K562 (cell line): ENCODE results near the gene SDCBP2. TPM values are rescaled to one million over a fixed set of nuclear protein-coding genes. Genes with fewer than 3 reads are reported as not detected.

Experiments used
- ATAC-seq: fragments of 200-7000 bp; cut with Tn5 transposase; 3 replicates; pipeline ENCODE4 v1.9.1; 2020; ENCODE audit warnings: moderate library complexity
- BruUV-seq: library from RNA; stranded (reverse); fragments of 400-500 nt; replicated peaks from 2 replicates; lab custom pipeline; 2021; lab: Mats Ljungman, UMichigan
- CTCF ChIA-PET: fragments of 300-600 bp; formaldehyde crosslinking; extraction: SDS; loops from one replicate; lab custom pipeline; 2021; ENCODE audit warnings: low intra/inter-chr PET ratio; lab: Yijun Ruan, JAX
- POLR2A ChIA-PET: fragments of 300-600, 350-650 bp; sonication (Branson Sonifier 250); formaldehyde crosslinking; extraction: SDS; loops from one replicate; lab custom pipeline; 2021; ENCODE audit warnings: antibody characterized with exemption, inconsistent platforms; lab: Yijun Ruan, JAX
- DNase-seq, 4 experiments: peaks; one replicate each; pipeline versions ENCODE4 v3.0.0 to v3.0.0-alpha.2; 2011 to 2018; ENCODE audit warnings: low spot score in 3 of 4, mixed read lengths in 3 of 4; ENCODE audit errors: extremely low read depth in 1 of 4
- FAIRE-seq: peaks from 2 replicates; lab custom pipeline; 2011; peaks lifted over from hg19 to GRCh38; lab: Jason Lieb, UNC
- H2AFZ ChIP-seq: 2 replicates; pipeline ENCODE4 v1.6.0; 2011; ENCODE audit warnings: low read depth, low read length, control low read depth, inconsistent platforms
- H3K27ac ChIP-seq: fragments of 200-600 bp; 3 replicates; pipeline ENCODE4 v1.8.0; 2011; ENCODE audit warnings: low read depth, mild to moderate bottlenecking, control low read depth, inconsistent platforms, low read length, moderate library complexity, mixed read lengths; ENCODE audit errors: extremely low read depth
- H3K27me3 ChIP-seq, 2 experiments: fragments of 300-600 bp in 1 of 2; 2 replicates in 1 of 2; 3 replicates in 1 of 2; pipeline versions ENCODE4 v1.6.0 to v1.8.0; 2011; ENCODE audit warnings: inconsistent platforms in 2 of 2, low read length in 2 of 2, mild to moderate bottlenecking in 1 of 2, mixed read lengths in 1 of 2, moderate library complexity in 1 of 2; ENCODE audit not compliant: control insufficient read depth in 2 of 2, insufficient read depth in 2 of 2
- H3K36me3 ChIP-seq: fragments of 300-600 bp; 3 replicates; pipeline ENCODE4 v1.8.0; 2011; ENCODE audit warnings: mild to moderate bottlenecking, low read length, inconsistent platforms; ENCODE audit not compliant: control insufficient read depth, insufficient read depth
- H3K4me1 ChIP-seq, 2 experiments: fragments of 200-600 bp in 1 of 2; replicated peaks in 1 of 2; 2 replicates in 1 of 2; 3 replicates in 1 of 2; pipeline versions ENCODE4 v1.5.1 to v1.8.0; 2011; ENCODE audit warnings: inconsistent platforms in 2 of 2, low read length in 2 of 2, mild to moderate bottlenecking in 1 of 2, mixed read lengths in 1 of 2, moderate library complexity in 1 of 2; ENCODE audit not compliant: control insufficient read depth in 2 of 2, insufficient read depth in 2 of 2
- H3K4me2 ChIP-seq: 2 replicates; pipeline ENCODE4 v1.6.1; 2011; ENCODE audit warnings: low read length, control low read depth, inconsistent platforms, mixed read lengths; ENCODE audit not compliant: insufficient read depth
- H3K4me3 ChIP-seq: fragments of 200-600 bp; sonication (generic), shearing (Covaris generic); 2 replicates; pipeline ENCODE4 v1.5.1; 2016; ENCODE audit warnings: control low read depth, inconsistent platforms
- H3K79me2 ChIP-seq: fragments of 200-600 bp; 3 replicates; pipeline ENCODE4 v1.8.0; 2011; ENCODE audit warnings: low read length, inconsistent platforms; ENCODE audit not compliant: control insufficient read depth, insufficient read depth
- H3K9ac ChIP-seq, 2 experiments: 2 replicates each; pipeline versions ENCODE4 v1.6.0 to v1.6.1; 2011; ENCODE audit warnings: low read depth in 2 of 2, low read length in 2 of 2, control low read depth in 1 of 2, inconsistent platforms in 1 of 2, mild to moderate bottlenecking in 1 of 2, mixed read lengths in 1 of 2; ENCODE audit not compliant: insufficient read depth in 1 of 2
- H3K9me1 ChIP-seq: one replicate; pipeline ENCODE4 v1.6.0; 2011; ENCODE audit warnings: inconsistent platforms, mild to moderate bottlenecking, low read length, moderate library complexity; ENCODE audit not compliant: control insufficient read depth, insufficient read depth
- H3K9me3 ChIP-seq: replicated peaks from 2 replicates; pipeline ENCODE4 v1.5.1; 2011; ENCODE audit warnings: low read depth, low read length, inconsistent platforms; ENCODE audit not compliant: control insufficient read depth, insufficient read depth
- H4K20me1 ChIP-seq: replicated peaks from 2 replicates; pipeline ENCODE4 v1.6.1; 2011; ENCODE audit warnings: low read length, inconsistent platforms, mixed read lengths; ENCODE audit not compliant: control insufficient read depth, insufficient read depth
- CCNT2 ChIP-seq: IDR thresholded peaks from 2 replicates; pipeline ENCODE4 v1.6.1; 2011; ENCODE audit warnings: borderline replicate concordance, low read depth, mild to moderate bottlenecking, moderate library complexity, mixed read lengths, low read length; ENCODE audit not compliant: insufficient read length; ENCODE audit errors: extremely low read depth
- HES1 ChIP-seq: fragments of 450-650 bp; IDR thresholded peaks from 2 replicates; pipeline ENCODE4 v1.6.1; 2016; ENCODE audit warnings: low read depth, mild to moderate bottlenecking, moderate library complexity
- PATZ1 ChIP-seq: fragments of 250-450 bp; sonication (Bioruptor Pico); IDR thresholded peaks from 2 replicates; pipeline ENCODE4 v1.5.0; 2020; ENCODE audit warnings: mild to moderate bottlenecking, borderline replicate concordance
- SMAD1 ChIP-seq: fragments of 150-350 bp; IDR thresholded peaks from 2 replicates; pipeline ENCODE4 v1.6.1; 2014; ENCODE audit warnings: low read length, low read depth; ENCODE audit not compliant: partially characterized antibody
- SMARCA5 ChIP-seq: fragments of 450-650 bp; IDR thresholded peaks from 2 replicates; pipeline ENCODE4 v1.6.1; 2016
- UBTF ChIP-seq, 2 experiments: IDR thresholded peaks; 2 replicates each; pipeline ENCODE4 v1.6.1; 2012; ENCODE audit warnings: improper control_type of control experiment in 2 of 2, low read depth in 2 of 2, low read length in 2 of 2, borderline replicate concordance in 1 of 2
- ZNF436 ChIP-seq: fragments of 250-450, 450-650 bp; sonication (Bioruptor Pico); formaldehyde crosslinking; IDR thresholded peaks from 2 replicates; pipeline ENCODE4 v1.7.0; 2020; ENCODE audit warnings: mild to moderate bottlenecking
- WGBS: fragments of 100-300 bp; shearing (Covaris generic); methylation state at CpG from one replicate; pipeline ENCODE4 v1.1.6; 2016; ENCODE audit warnings: low coverage, mixed read lengths; ENCODE audit not compliant: insufficient coverage; ENCODE audit errors: missing lambda C conversion rate; 5-methylcytosine and 5-hydroxymethylcytosine counted together
- in situ Hi-C: fragments of 300-500 bp; cut with MboI; formaldehyde crosslinking; loops from 4 replicates; pipeline ENCODE4 v1.15.0; 2018; ENCODE audit warnings: inconsistent platforms, mixed read lengths
- intact Hi-C: fragments of 100-400 bp; cut with micrococcal nuclease; formaldehyde crosslinking; loops from 2 replicates; pipeline ENCODE4 v1.14.2; 2022
- polyA plus RNA-seq, 8 experiments: library from polyadenylated mRNA; depleted of rRNA in 4 of 8; stranded (reverse) in 5 of 8; unstranded in 3 of 8; fragments of >200 nt; fragmentation: Nextera tagmentation in 2 of 8; fragmentation: Illumina TruSeq in 1 of 8; extraction: Ambion mirVana in 2 of 8; extraction: Trizol in 1 of 8; gene quantifications; 2 replicates each; pipeline versions ENCODE4 v1.2.1 to v1.2.3, GENCODE V29; 2011 to 2014; ENCODE audit warnings: inconsistent platforms in 1 of 8, missing spikeins in 1 of 8
- total RNA-seq, 7 experiments: library from RNA; depleted of rRNA in 6 of 7; stranded (reverse); fragments of >200 nt in 6 of 7; fragmentation: Illumina TruSeq in 2 of 7; extraction: Trizol in 2 of 7; gene quantifications; 2 replicates each; pipeline versions ENCODE4 v1.2.1 to v1.2.3, GENCODE V29; 2011 to 2021; ENCODE audit warnings: low replicate concordance in 1 of 7

The SDCBP2 gene
- total and polyA plus RNA-seq, 9 of the 15 experiments (the other 6 are each of a cell fraction or from before 2014, with no cell fraction given): 0.06 to 1.2 (median 0.80) TPM

- no peak for ATAC-seq
- Histone ChIP-seq H3K9ac (peak overlapping the region in 1 of 2 experiments; percentile 33; a peak in 1 of 4 replicates), H3K9me3 (peaks cover 9% of the 10 kb centered on the region; the same call in 1 of the 2 replicates), H3K27ac (no peak overlapping the region), H3K27me3 (no peaks in the 10 kb centered on the region), H3K4me3 (peak overlapping the region; percentile 55; the same call in 1 of the 2 replicates), H3K9me1 (no peaks in the 10 kb centered on the region), H4K20me1 (no peaks in the 10 kb centered on the region), H2AFZ (no peak overlapping the region), H3K36me3 (no peaks in the 10 kb centered on the region; the same call in 2 of the 3 replicates), H3K4me1 (peaks cover 12 to 46% of the 10 kb centered on the region in 2 experiments), H3K4me2 (peak overlapping the region; percentile 64), H3K79me2 (no peaks in the 10 kb centered on the region; the same call in 2 of the 3 replicates)
- in situ Hi-C loops: no loop called here
- no peak for FAIRE-seq
- no TSS peak for BruUV-seq
- intact Hi-C loops: no loop called here
- POLR2A ChIA-PET: interaction anchor here (2.5 kb wide), 1 partner anchor 13 kb away, joined by 8 read pairs; no protein-coding TSS in a partner anchor
- CTCF ChIA-PET: no interaction called here
- 77% methylated on average over 6 of the region's 8 CpGs for WGBS
- TF ChIP-seq SMARCA5: no peak
- DNase-seq: no peak
Observed at GRCh38 chr20:1267161-1267560, 61.8 kb downstream of the SDCBP2 start.

- Histone ChIP-seq H4K20me1 (no peaks in the 10 kb centered on the region), H3K4me1 (peaks cover 12 to 46% of the 10 kb centered on the region in 2 experiments), H3K4me2 (peak within 1 kb of the TSS; percentile 64), H3K27me3 (no peaks in the 10 kb centered on the region), H3K9me1 (no peaks in the 10 kb centered on the region), H3K4me3 (peak within 1 kb of the TSS; percentile 55), H3K79me2 (no peaks in the 10 kb centered on the region; the same call in 2 of the 3 replicates), H3K27ac (peak within 1 kb of the TSS; percentile 77), H3K9ac (peak within 1 kb of the TSS; percentile 55 to 88), H3K36me3 (no peaks in the 10 kb centered on the region; the same call in 2 of the 3 replicates), H2AFZ (peak within 1 kb of the TSS; percentile 74), H3K9me3 (peaks cover 9% of the 10 kb centered on the region; the same call in 1 of the 2 replicates)
- WGBS: under 1% methylated on average over 25 of the region's 61 CpGs
- ATAC-seq (peak; percentile 88), DNase-seq (peak; percentile 75 to 82 (median 80)), FAIRE-seq (no peak)
- intact Hi-C loops: no loop called here
- BruUV-seq: no TSS peak
- in situ Hi-C loops: no loop called here
- POLR2A ChIA-PET: interaction anchor here (0.6 to 2.5 kb wide), 2 partner anchors 13 to 358 kb away, joined by 3 to 8 read pairs; no protein-coding TSS in a partner anchor
- CTCF ChIA-PET: interaction anchor here (0.6 kb wide), 1 partner anchor 156 kb away, joined by 3 read pairs; no protein-coding TSS in a partner anchor
- TF ChIP-seq HES1 (no peak), SMAD1 (no peak), UBTF (IDR thresholded peaks at IDR 0.05; ENCODE audit: borderline replicate concordance in 1 of 2, low read depth in 2 of 2, low read length in 2 of 2) (peak; percentile 51 to 87; a peak in 1 of 4 replicates), ZNF436 (no peak), CCNT2 (peak; percentile 24), PATZ1 (CRISPR knock-in tag) (no peak)
Observed at GRCh38 chr20:1266167-1266973, 62.6 kb downstream of the SDCBP2 start, which contains the start of gene SNPH. TSS of gene SNPH (plus strand) at chr20:1266294. CDS start at chr20:1296240, 29,946 bp downstream.
